ENCODE results near the gene CNTFR.

CNTFR gene

DNA sequence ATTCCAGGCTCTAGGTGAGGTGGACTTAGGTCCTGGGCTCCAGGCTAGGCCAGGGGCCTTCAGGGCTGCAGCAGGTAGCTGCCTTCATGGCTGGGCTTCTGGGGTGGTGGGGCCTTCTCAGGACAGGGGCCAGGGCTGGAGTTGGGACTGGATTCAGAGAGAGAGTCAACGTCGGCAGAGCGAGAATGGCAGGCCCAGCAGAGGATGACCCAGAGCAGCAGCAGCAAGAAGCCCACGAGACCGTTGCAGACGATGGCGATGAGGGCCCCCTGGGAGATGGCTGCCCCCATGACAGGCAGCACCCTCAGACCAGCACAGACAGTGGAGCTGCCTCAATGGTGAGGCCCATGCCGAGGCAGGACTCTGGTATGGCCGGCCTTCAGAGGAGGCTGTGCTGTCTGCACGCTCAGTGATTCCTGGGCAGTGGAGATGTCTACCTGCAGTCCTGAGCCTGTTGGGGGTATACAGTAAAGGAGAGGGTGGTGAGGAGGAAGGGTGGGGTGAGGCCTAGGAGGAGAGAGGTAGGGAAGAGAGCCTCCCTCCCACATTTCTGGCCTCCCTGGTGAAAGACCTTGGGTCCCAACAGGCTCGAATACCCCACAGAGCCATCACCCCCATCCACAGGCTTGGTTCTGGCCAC is 68.0 kb downstream of the CNTFR start:
- no peak for DNase-seq

DNA sequence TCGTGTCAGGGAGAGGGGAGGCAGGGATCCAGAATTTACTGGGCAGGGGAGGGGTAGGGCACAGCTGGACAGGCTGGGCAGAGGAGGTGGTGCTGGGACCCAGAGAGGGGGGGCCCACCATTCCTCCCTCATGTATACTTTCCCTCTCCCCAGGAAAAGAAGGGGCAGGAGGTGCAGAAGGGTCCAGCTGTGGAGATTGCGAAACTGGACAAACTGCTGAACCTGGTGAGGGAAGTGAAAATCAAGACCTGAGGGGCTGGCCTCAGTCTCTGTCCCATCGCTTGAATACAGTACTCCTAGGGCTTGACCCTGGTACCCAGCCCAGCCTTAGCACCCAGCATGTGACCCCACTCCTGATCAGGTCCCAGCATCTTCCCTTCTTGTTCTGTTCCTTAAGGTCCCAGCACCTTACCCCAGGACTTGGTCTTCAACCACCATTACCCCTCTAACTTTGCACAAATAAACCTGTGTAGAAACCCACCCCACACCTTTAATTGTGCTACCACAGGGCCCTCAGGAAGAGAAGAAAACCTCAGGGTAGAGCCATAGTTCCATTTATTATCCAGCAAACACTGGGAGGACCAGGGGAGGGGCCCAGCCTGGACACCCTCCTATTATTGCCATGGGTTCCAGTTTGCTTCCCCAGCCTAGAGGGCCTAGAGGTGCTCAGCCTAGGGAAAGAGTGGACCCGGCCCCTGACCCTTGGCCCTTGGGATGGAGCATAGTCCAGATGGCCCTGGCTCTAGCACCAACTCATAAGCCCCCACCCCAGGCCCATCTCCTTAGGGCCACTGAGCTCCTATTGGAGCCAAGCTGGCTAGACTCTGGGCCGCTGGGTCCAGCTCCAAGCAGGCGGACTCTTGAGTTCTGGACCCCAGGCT is 68.8 kb downstream of the CNTFR start:
- no peak for DNase-seq

DNA sequence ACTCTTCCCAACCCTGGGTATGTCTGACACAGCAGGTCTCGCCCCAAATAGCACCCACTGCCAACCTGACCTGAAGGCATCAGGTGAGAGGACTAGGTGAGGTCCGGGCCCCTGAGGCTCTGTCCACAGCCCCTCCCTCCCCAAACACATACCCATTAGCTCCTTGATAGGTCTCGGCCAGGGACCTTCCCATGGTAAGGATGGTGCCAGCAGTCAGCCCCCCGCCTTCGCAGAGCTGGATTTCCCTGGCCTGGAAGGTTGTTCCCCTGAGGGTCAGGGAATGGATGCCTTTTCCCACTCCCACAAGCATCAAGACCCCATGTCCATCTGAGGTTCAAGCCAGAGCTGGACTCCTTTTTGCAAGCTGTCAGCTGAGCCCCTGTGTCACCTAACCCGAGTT is 69.4 kb downstream of the CNTFR start:
- no peak for DNase-seq

DNA sequence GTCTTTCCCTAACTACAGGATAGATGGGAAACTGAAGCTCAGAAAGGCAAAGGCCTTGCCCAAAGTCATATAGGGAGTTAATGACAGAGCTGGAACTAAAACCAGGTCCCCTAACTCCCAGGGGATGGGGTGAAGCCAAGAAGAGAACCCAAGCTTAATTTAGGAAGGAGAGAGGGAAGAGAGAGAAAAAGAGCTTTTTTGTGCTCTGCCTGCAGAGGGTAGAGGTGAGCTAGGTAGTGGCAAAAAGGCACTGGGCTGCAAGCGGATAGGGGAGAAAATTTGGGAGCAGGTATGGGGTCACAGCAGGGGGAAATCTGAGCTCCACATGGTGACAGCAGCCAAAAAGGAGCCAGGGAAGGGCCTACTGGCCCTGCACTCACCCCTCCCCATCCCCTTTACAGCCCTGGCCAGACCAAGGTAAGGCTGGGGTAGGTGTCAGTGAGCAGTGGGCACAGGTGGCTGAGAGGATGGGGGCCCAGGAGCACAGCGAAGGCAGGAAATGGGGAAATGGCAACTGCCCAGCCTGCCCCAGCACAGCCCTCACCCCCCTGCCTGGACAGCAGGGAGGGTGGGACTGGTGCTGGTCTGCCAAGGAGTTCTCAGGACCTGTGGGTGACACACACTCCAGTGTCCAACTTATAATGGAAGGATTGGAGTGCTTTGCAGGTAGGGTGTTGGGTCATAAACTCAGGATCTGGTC is 70.1 kb downstream of the CNTFR start:
- DNase-seq, result no peak

DNA sequence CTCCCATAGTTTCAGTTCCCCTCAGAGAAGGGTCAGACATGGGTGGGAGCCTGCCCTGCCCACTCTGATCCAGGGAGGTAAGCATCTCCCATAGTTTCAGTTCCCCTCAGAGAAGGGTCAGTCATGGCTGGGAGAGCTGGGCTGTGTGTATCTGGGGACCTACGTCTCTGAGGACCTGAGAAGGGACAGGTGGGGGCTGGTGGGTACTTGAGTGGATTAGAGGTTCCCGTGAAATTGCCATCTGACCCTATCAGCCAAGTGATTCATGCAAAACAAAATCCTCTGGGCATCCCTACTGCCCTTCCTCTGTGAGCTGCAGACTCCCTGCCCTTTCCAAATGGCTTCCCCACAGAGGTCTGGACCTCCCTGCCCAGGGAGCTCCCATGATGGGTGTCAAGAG is 70.6 kb downstream of the CNTFR start:
- DNase-seq, result no peak

DNA sequence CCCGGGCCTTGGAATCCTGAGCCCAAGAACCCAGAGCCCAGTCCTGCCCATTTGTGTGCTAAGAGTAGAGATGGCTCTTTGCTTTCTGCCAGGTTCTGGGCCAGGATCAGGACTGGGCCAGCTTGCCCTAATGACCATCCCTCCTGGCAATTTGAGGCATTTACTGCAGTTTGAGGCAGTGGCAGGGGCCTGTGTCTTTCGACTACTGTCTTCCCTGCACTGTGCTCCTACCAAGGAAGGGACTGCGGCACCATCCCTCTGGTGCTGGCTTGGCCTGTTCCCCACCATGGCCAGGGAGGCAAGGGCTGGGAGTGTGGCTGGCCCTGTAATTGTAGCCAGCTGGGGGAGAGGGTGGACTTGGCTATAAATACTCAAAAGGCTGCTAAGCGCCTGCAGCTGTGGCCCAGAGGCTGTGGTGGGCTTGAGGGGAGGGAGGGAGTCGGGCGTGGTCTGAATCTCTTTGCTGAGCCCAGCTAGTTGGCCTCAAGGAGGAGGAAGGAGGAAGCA is 71.4 kb downstream of the CNTFR start:
- DNase-seq, result no peak

DNA sequence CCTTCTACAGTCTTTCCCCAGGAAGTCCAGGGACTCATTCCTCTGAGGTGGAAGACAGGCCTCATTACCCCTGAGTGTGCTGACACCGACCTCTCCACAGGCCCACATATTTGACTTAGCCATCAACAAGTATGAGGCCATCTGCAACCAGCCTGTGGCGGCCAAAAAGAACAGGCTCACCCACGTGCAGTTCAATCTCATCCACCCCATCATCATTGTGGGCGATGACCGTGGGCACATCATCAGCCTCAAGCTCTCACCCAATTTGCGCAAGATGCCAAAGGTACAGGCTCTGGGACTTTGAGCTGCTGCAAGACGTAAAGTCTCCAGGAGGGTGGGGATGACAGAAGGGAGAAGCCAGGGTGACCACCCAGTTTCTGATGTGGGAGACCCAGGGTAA is 72.3 kb downstream of the CNTFR start:
- no peak for DNase-seq

DNA sequence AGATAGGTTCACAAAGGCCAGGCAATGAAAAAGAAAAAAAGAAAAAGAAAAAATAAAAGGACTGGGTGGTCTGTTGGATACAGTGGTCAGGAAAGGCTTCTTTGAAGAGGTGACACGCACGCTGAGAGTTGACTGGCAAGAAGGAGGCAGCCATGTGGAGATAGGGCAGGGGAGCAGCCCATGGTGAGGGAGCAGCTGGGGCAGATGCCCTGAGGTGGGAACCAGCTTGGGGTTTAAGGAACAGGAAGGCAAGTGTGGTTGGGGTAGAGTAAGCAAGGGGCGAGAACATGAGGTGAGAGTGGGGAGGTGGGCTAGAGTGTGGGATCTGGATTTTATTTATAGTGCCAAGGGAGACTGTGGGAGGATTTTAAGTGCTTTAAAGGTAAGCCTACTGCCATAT is 73.6 kb downstream of the CNTFR start:
- no peak for DNase-seq

DNA sequence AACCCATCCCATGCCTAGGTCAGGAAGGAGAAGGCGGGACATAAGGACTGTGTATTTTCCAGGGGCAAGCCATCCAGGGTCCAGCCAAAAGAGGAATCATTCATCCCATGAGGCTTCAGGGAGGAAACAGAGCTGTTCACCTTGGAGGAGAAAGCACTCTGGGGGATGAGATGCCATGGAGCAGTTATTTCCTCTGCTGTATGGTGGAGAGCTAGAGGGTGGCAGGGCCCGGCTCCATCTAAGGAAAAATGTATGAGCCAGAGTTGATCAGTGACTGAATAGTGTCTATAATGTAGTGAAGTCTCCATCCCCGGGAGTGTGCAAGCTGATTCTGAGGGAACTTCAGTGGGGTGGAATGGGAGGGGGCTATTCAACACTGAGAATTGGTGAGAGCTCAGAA is 74.7 kb downstream of the CNTFR start:
- no peak for DNase-seq

DNA sequence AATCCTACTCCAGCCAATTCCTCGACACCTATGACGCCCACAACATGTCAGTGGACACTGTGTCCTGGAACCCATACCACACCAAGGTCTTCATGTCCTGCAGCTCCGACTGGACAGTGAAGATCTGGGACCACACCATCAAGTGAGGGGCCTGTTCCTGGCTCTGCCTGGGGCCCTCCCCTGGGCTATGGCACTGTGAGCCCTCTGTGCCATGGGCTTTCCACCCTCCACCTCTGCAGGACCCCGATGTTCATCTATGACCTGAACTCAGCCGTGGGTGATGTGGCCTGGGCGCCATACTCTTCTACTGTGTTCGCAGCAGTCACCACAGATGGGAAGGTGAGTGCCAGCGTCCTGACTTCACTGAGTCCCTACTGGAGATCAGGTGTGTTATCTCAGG is 75.1 kb downstream of the CNTFR start:
- no peak for DNase-seq

DNA sequence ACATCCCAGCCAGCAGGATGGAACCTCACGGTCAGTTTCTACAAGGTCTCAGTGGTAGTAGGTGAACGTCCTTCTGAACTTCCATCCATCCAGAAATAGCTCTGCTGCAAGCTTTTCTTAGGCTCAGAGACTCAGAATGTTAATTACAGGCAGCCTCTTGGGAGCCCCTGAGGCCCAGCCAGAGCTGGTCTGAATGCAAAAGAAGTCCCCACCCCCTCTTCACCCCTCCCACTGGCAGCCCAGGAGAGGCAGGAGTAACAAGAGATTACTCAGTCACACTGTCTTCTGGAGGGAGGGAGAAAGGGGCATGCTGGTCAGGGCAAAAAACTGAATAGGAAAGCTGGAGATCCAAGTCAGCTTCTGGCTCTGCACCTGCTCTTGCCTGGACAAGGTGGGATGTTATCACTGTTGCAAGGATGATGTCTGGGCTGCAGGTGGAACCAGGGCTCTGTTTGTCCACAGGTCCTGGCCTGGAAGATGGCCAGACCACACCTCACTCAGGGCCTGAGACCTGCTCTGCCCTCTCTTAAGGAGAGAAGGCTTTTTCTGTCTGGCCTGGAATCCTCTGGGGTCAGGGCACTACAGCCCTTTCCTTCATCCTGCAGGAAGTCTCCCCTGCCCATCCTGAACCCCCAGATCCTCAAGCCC is 75.8 kb downstream of the CNTFR start:
- no peak for DNase-seq

DNA sequence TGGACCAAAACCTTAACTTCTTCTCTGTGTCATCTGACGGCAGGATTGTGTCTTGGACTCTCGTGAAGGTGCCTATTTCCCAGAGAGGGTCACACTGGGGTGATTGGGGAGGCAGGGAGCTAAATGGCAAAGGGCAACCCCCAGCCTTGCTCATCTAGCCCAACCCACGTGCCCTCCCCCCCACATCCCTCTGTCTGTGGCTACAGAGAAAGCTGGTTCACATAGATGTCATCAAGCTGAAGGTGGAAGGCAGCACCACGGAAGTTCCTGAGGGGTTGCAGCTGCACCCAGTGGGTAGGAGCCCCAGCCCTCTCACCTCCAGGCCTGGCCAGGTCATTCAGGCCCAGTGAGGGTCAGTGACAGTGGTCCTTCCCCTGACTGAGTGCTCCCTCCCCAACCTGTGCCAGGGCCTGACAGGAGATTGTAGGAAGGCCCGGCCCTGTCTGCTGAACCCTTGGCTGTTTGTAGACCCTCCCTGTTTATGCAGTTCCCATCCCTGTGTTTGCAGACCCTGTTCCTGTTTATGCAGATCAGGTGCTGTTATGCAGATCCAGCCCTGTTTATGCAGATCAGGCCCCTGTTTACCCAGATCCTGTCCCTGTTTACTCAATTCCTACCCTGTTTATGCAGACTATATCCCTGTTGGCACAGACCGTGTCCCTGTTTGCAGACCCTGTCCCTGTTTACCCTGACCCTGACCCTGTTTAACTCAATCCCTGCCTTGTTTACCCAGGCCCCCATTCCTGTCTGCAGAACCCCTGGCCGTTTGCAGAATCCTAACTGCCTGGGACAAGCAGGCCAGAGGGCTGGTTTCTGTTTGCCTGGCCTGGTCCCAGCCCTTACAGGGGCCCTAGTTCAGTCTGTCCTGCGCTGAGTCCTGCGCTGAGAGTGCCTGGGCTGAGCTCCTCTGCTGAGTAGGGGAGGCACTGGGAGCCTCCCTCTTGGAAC is 77.1 kb downstream of the CNTFR start:
- peak in 1 of 5 experiments; percentile 52 for DNase-seq

DNA sequence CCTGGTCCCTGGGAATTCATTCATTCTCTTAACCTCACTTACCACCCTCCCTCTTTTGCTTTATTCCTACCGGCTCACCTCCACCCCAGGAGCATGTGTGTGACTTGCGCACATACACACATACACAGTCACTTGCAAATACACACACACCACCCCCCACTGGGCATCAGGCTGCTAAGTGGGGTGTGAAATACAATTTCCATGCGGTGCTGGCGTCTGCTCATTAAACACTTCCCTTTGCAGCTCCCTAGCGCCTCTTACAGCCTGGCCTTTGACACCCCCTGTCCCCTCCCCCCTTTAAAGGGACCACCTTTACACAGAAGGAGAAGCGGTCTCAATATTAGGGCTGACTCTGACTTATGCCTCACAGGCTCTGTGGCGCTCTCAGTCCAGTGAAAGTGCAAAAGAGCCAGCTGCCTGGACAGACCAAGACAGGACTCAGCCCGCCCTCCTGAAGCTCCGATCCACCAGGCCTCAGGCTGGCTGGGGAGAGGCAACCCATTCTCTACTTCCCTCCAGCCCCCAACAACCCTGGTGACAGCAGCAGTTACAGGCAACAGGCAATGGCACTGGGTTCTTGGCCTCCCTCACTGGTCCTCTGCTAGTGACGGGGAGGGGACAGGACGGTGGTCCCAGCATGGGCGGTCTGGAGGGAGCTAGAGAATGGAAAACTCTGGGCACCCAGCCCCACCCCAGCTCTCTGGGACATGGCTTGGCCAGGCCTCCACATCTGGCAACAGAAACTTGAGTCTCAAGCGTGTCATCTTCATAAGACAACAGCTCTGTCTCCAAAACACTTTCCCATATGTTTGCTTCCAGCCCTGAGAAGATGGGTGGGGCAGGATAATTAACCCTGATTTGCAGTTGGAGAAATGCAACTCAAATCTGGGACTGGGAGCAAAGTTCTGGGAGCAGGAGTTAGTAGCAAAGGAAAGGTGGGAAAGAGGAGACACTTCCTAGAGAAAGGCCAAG is 78.7 kb downstream of the CNTFR start:
- DNase-seq, result no peak

DNA sequence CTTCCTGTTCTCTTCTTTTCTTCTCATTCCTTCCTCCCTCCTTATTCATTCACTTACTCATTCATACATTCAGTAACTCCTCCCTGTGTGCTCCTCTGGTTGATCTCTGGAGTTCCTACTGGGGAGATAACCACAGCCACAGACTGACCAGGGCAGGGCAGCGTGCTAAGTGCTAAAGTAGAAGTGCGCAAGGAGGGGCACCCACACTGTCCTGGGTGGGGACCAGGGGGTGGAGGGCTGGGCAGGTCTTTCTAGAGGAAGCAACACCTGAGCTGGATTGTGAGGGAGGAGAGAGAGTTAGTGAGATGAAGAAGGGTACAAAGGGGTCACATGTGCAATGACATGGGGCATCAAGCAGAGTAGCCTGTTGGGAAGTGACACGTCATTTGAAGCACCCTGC is 80.6 kb downstream of the CNTFR start:
- no peak for DNase-seq

DNA sequence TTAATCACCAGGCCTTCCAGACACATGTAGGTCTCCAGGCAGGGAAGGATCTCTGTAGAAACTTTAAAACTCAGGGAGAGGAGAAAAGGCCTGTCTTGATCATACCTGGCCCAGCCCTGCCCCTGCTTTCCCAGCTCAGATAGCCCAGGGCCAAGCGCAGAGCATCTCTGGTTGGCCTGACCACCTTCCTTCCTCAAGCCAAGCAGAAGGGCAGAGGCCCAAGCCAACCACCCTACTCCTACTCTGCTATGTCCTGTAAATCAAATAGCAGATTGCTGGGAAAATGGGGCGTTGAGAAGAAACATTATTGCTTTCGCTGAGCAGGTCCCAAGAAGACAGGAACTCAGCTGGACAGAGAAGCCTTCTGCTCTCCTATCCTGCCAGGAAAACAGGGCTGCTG is 81.1 kb downstream of the CNTFR start:
- DNase-seq, result no peak

DNA sequence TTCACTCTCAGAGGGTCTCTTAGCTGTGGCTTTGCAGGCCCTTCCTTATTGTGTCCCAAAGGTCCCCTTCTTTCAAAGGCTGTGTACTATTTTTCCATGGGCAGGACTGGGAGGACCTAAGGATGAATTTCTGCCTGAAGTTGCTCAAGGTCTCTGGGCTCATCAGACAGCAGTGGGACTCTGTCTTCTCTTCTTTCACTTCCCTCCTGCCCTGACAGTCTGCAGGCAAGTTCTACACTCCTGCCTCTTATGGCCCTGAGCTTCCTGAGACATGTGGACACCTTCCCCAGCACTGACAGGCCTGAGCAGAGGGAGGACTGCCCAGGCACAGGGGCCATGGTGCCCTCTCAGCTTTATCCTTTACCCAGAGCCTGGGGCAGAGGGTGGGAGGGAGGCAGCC is 81.6 kb downstream of the CNTFR start:
- no peak for DNase-seq

DNA sequence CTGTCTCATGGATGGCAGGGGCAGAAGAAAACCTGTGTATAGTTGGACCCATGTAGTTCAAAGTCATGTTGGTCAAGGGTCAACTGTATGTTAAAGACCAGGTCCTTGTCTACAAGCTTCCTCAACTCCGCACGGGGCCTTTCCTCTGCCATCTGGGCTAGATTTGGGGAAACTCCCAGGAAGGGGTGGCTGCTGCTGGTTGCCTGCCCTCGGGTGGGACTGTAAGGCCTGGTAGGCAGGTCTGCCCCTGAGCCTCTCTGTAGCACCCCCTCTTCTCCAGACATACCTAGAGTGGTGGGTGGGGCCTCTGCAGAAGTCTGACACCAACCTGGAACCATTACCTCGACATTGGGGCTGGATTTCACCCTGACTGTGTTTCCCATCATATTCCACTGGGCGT is 82.0 kb downstream of the CNTFR start:
- no peak for DNase-seq

DNA sequence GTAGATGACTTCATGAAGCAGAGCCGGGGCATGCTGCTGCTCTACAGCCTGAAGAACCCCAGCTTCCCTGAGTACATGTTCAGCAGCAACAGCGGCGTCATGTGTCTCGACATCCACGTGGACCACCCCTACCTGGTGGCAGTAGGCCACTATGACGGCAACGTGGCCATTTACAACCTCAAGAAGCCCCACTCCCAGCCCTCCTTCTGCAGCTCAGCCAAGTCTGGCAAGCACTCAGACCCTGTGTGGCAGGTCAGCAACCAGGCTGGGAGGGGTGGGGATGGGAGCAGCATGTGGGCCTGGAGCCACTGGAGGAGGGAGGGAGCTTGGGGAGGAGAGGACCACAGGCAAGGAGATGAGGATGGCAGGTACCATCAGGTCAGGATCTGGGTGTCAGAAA is 82.9 kb downstream of the CNTFR start:
- DNase-seq, result no peak

DNA sequence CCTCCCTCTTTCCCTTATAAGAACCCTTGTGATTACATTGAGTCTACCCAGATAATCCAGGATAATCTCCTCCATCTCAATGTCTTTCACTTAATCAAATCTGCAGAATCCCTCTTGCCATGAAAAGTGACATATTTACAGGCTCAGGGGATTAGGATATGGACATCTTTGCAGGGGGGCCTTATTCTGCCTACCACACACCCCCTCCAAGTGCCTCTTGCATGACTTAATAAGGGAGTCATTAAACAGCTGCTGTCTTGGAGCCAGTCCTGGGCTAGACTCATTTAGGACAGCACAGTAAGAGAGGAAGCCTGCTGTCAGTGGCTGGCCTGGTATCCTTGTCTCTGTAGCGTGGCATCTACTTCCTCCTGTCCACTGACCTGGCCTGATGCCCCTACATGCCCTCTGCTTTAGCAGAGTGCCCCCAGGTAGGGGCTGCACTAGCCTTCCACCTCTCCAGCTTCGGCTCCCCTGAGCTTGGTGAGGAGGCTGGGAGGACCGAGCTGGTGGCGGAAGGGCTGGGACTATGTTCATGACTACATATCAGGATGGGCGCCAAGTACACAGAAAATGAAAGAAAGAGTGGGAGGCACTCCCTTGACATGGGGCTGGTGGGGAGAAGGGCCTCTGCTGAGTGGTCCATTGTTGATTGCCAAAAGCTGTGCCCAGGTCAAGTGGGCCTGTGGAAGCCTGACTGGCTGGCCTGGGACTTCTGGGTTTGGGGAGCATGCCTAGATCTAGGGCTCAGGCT is 84.0 kb downstream of the CNTFR start:
- no peak for DNase-seq

DNA sequence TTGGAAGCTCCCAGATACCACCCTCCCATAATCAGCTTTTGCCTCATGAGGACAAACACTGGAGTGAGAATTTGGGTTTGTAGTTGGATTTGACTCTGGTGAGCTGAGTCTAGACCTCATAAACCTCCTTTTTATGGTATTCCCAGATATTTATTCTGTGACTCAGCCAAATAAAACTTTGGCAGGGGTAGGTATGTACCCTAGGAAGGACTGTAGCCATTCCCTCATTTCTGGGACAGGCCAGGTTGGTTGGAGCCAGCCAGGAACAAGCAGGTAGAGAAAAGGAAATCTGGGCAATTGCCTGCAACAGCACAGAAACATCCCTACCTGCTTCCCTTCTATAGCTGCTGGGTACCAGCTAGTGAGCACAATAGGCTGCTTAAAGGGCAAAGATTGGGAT is 86.1 kb downstream of the CNTFR start:
- no peak for DNase-seq

Measured in T-helper 2 cell (primary cell).